DMS153 treated with DMSO at 0.1 percent for 48 hours (cell line): ENCODE measurements around the gene DRD4.
"Not testable (repeated sequence)": the region's sequence is repeated elsewhere in the genome, so short reads cannot be mapped to it uniquely, and the experiment has no call there.

Experiments used
- DNase-seq: peaks from one replicate; lab custom pipeline; 2025; ENCODE audit not compliant: unreplicated experiment; lab: John Stamatoyannopoulos, UW

The DRD4 gene

GRCh38 chr11:673866-674265 is 36.8 kb downstream of the DRD4 start:
- DNase-seq: no peak

- no peak for DNase-seq
Measured at GRCh38 chr11:674406-674805, 37.3 kb downstream of the DRD4 start.

- no peak for DNase-seq
Measured at GRCh38 chr11:678297-678696, 41.2 kb downstream of the DRD4 start.

GRCh38 chr11:679271-680207 is 42.5 kb downstream of the DRD4 start:
- no peak for DNase-seq

- no peak for DNase-seq
Measured at GRCh38 chr11:680476-680875, 43.4 kb downstream of the DRD4 start.

GRCh38 chr11:680970-681369 is 43.9 kb downstream of the DRD4 start:
- DNase-seq: no peak

GRCh38 chr11:686451-687243 is 49.6 kb downstream of the DRD4 start:
- no peak for DNase-seq

GRCh38 chr11:687751-688150 is 50.7 kb downstream of the DRD4 start:
- no peak for DNase-seq

GRCh38 chr11:688681-689080 is 51.6 kb downstream of the DRD4 start:
- no peak for DNase-seq

- no peak for DNase-seq
Measured at GRCh38 chr11:689625-690024, 52.6 kb downstream of the DRD4 start.

GRCh38 chr11:690244-690643 is 53.2 kb downstream of the DRD4 start:
- DNase-seq: not testable (repeated sequence)
